ENCODE results near the gene MYORG. TPM values are rescaled to one million over a fixed set of nuclear protein-coding genes. Genes with fewer than 3 reads are reported as not detected.

MYORG gene
- total RNA-seq, 4 donors from 2014 or later = 8.6 to 149 (median 49.5) TPM

- in situ Hi-C loops (cut with MboI; ENCODE audit: low sequenced_read_pairs in 4 of 4) = no loop called here
- H3K4me3 ChIP-seq = no peak overlapping the region
- no peaks in the 10 kb centered on the region for H3K27me3 ChIP-seq
- TF ChIP-seq POLR2A (IDR thresholded peaks at IDR 0.05) (no peak), CTCF (IDR thresholded peaks at IDR 0.05 in 4 of 5, conservative IDR thresholded peaks at IDR 0.05 in 1 of 5) (no peak)
- peaks cover 0 to 52% of the 10 kb centered on the region in 2 donors for H3K36me3 ChIP-seq
- intact Hi-C loops (cut with DNase I; ENCODE audit: low total_unique reads) = no loop called here
- DNase-seq (no peak), ATAC-seq (no peak)
- no peaks in the 10 kb centered on the region for H3K9me3 ChIP-seq
- H3K27ac ChIP-seq = no peak overlapping the region
- H3K4me1 ChIP-seq = peaks cover 0 to 3% of the 10 kb centered on the region in 2 donors
Observed at GRCh38 chr9:34398875-34399274, 22.2 kb upstream of the MYORG start.

GRCh38 chr9:34396276-34397214 is 19.8 kb upstream of the MYORG start:
- in situ Hi-C loops (cut with MboI; ENCODE audit: low sequenced_read_pairs in 4 of 4) (no loop called here), intact Hi-C loops (cut with DNase I; ENCODE audit: low total_unique reads) (no loop called here)
- Histone ChIP-seq H3K9me3 (no peaks in the 10 kb centered on the region), H3K36me3 (peaks cover 0 to 29% of the 10 kb centered on the region in 2 donors), H3K4me1 (no peaks in the 10 kb centered on the region), H3K4me3 (no peak overlapping the region), H3K27me3 (no peaks in the 10 kb centered on the region), H3K27ac (no peak overlapping the region)
- ATAC-seq (no peak), DNase-seq (no peak)
- TF ChIP-seq CTCF (IDR thresholded peaks at IDR 0.05 in 4 of 5, conservative IDR thresholded peaks at IDR 0.05 in 1 of 5) (no peak), POLR2A (IDR thresholded peaks at IDR 0.05) (no peak)

- intact Hi-C loops (cut with DNase I; ENCODE audit: low total_unique reads) (no loop called here), in situ Hi-C loops (cut with MboI; ENCODE audit: low sequenced_read_pairs in 4 of 4) (no loop called here)
- no peaks in the 10 kb centered on the region for H3K9me3 ChIP-seq
- H3K4me1 ChIP-seq = no peaks in the 10 kb centered on the region
- no peaks in the 10 kb centered on the region for H3K36me3 ChIP-seq
- TF ChIP-seq POLR2A (IDR thresholded peaks at IDR 0.05) (no peak), CTCF (IDR thresholded peaks at IDR 0.05 in 4 of 5, conservative IDR thresholded peaks at IDR 0.05 in 1 of 5) (no peak)
- H3K27ac ChIP-seq = no peak overlapping the region
- no peak overlapping the region for H3K4me3 ChIP-seq
- H3K27me3 ChIP-seq = no peaks in the 10 kb centered on the region
- no peak for DNase-seq
- peak in 1 of 2 donors; percentile 48 for ATAC-seq
Observed at GRCh38 chr9:34392511-34392910, 15.8 kb upstream of the MYORG start.

GRCh38 chr9:34387239-34387638 is 10.5 kb upstream of the MYORG start:
- Histone ChIP-seq H3K9me3 (no peaks in the 10 kb centered on the region), H3K36me3 (no peaks in the 10 kb centered on the region), H3K27ac (no peak overlapping the region), H3K4me1 (no peaks in the 10 kb centered on the region), H3K4me3 (no peak overlapping the region), H3K27me3 (no peaks in the 10 kb centered on the region)
- TF ChIP-seq CTCF (IDR thresholded peaks at IDR 0.05 in 4 of 5, conservative IDR thresholded peaks at IDR 0.05 in 1 of 5) = no peak
- no peak for TF ChIP-seq POLR2A (IDR thresholded peaks at IDR 0.05)
- in situ Hi-C loops (cut with MboI; ENCODE audit: low sequenced_read_pairs in 4 of 4) (no loop called here), intact Hi-C loops (cut with DNase I; ENCODE audit: low total_unique reads) (no loop called here)
- ATAC-seq (no peak), DNase-seq (no peak)
